ENCODE data around the gene REV3L. TPM values are rescaled to one million over a fixed set of nuclear protein-coding genes. Genes with fewer than 3 reads are reported as not detected.

Gene REV3L
- total and polyA plus RNA-seq, 2 of the 13 experiments (the other 11 are each of a cell fraction or from before 2014, with no cell fraction given), result 12.8 to 31.3 TPM

- TF ChIP-seq ZNF574 (CRISPR knock-in tag; IDR thresholded peaks at IDR 0.05), result peak; percentile 62; the same call in 1 of the 2 replicates
- TF ChIP-seq CSRNP2 (CRISPR knock-in tag; conservative IDR thresholded peaks at IDR 0.05; ENCODE audit: low read depth), result peak; percentile 18; the same call in 1 of the 2 replicates
- TF ChIP-seq U2AF1 (optimal IDR thresholded peaks at IDR 0.05; ENCODE audit: low read depth, low read length), result peak; percentile 55
- 0 out of 2 replicates have a peak, but pooled peaks have one; percentile 58 for TF ChIP-seq CBFB (CRISPR knock-in tag; IDR thresholded peaks at IDR 0.05)
- TF ChIP-seq ZNF746 (CRISPR knock-in tag; IDR thresholded peaks at IDR 0.05), result peak; percentile 35; the same call in 1 of the 2 replicates
- TF ChIP-seq ZNF549 (CRISPR knock-in tag; IDR thresholded peaks at IDR 0.05), result no peak
- TF ChIP-seq ZNF350 (CRISPR knock-in tag; IDR thresholded peaks at IDR 0.05; ENCODE audit: borderline replicate concordance, low read depth), result peak; percentile 65; the same call in 1 of the 2 replicates
- peak; percentile 1; the same call in 1 of the 2 replicates for TF ChIP-seq MEIS2 (CRISPR knock-in tag; IDR thresholded peaks at IDR 0.05)
- peak; percentile 62; the same call in 1 of the 2 replicates for TF ChIP-seq THRA (CRISPR knock-in tag; IDR thresholded peaks at IDR 0.05; ENCODE audit: borderline replicate concordance)
- peak; percentile 36; the same call in 1 of the 2 replicates for TF ChIP-seq ZNF232 (CRISPR knock-in tag; IDR thresholded peaks at IDR 0.05; ENCODE audit: borderline replicate concordance)
- TF ChIP-seq FOXO1 (CRISPR knock-in tag; IDR thresholded peaks at IDR 0.05), result peak; percentile 42; the same call in 1 of the 2 replicates
- TF ChIP-seq LCORL (IDR thresholded peaks at IDR 0.05), result peak; percentile 80
- peak; percentile 36; the same call in 1 of the 2 replicates for TF ChIP-seq LCORL (CRISPR knock-in tag; IDR thresholded peaks at IDR 0.05)
- TF ChIP-seq ZHX2 (IDR thresholded peaks at IDR 0.05; ENCODE audit: low read depth), result peak; percentile 32; the same call in 1 of the 2 replicates
- no peak; the same call in 1 of the 2 replicates for TF ChIP-seq ZHX2 (CRISPR knock-in tag; IDR thresholded peaks at IDR 0.05; ENCODE audit: borderline replicate concordance)
Observed at GRCh38 chr6:111483736-111484632, 966 bp upstream of the REV3L start (continued).

Data from HepG2 (cell line).